ACC112 (cell line): ENCODE data around the gene HMG20B.
A peak's percentile ranks its signal among the peaks of the same experiment; 100 is the strongest.
"Not testable (repeated sequence)": the region's sequence is repeated elsewhere in the genome, so short reads cannot be mapped to it uniquely, and the experiment has no call there.

Experiments used
- H2AFZ ChIP-seq: fragments of 200-600 bp; sonication (generic); one replicate; pipeline ENCODE4 v1.6.0; 2017; ENCODE audit warnings: antibody characterized with exemption, low read length; ENCODE audit not compliant: unreplicated experiment
- H3K27ac ChIP-seq: fragments of 200-600 bp; sonication (generic); 2 replicates; pipeline ENCODE4 v1.5.1; 2014; ENCODE audit warnings: low read depth, mild to moderate bottlenecking, antibody characterized with exemption, low read length, moderate library complexity
- H3K27me3 ChIP-seq: fragments of 200-600 bp; sonication (generic); 2 replicates; pipeline ENCODE4 v1.6.1; 2014; ENCODE audit warnings: mild to moderate bottlenecking, antibody characterized with exemption, low read length, moderate library complexity, mixed read lengths; ENCODE audit not compliant: insufficient read depth
- H3K36me3 ChIP-seq: fragments of 200-600 bp; sonication (generic); 2 replicates; pipeline ENCODE4 v1.6.1; 2016; ENCODE audit warnings: mild to moderate bottlenecking, antibody characterized with exemption, low read length, moderate library complexity, mixed read lengths; ENCODE audit not compliant: insufficient read depth
- H3K4me1 ChIP-seq: fragments of 200-600 bp; sonication (generic); one replicate; pipeline ENCODE4 v1.6.1; 2016; ENCODE audit warnings: low read length, mixed read lengths; ENCODE audit not compliant: insufficient read depth, unreplicated experiment, control insufficient read depth
- H3K4me3 ChIP-seq: fragments of 200-600 bp; sonication (generic); 2 replicates; pipeline ENCODE4 v1.5.1; 2014; ENCODE audit warnings: mild to moderate bottlenecking, low read depth, low read length
- H3K79me2 ChIP-seq: fragments of 200-600 bp; sonication (generic); one replicate; pipeline ENCODE4 v1.6.0; 2016; ENCODE audit warnings: low read length; ENCODE audit not compliant: control insufficient read depth, unreplicated experiment, insufficient read depth

Gene HMG20B

GRCh38 chr19:3572855-3573161 is at the start of gene HMG20B:
HMG20B (plus strand) TSS chr19:3572944; CDS start chr19:3573310, 366 bp downstream.
- Histone ChIP-seq H3K27ac (peak within 1 kb of the TSS; percentile 39; the same call in 1 of the 2 replicates), H3K27me3 (no peaks in the 10 kb centered on the region), H3K36me3 (no peaks in the 10 kb centered on the region; the same call in 1 of the 2 replicates), H3K4me1 (no peaks in the 10 kb centered on the region), H2AFZ (peak within 1 kb of the TSS; percentile 85), H3K4me3 (peak within 1 kb of the TSS; percentile 93), H3K79me2 (no peaks in the 10 kb centered on the region)

- H3K27me3 ChIP-seq = no peaks in the 10 kb centered on the region
- H3K27ac ChIP-seq = no peak overlapping the region
- no peaks in the 10 kb centered on the region for H3K36me3 ChIP-seq
These were observed 49.2 kb upstream of the HMG20B start for GRCh38 chr19:3523361-3524077.

GRCh38 chr19:3524078-3524842 is 48.5 kb upstream of the HMG20B start:
- H3K79me2 ChIP-seq = peaks cover 11% of the 10 kb centered on the region
- H3K27ac ChIP-seq = no peak overlapping the region
- no peaks in the 10 kb centered on the region for H3K4me1 ChIP-seq
- H2AFZ ChIP-seq = no peak overlapping the region
- H3K27me3 ChIP-seq = no peaks in the 10 kb centered on the region
- no peak overlapping the region for H3K4me3 ChIP-seq
- no peaks in the 10 kb centered on the region for H3K36me3 ChIP-seq

More at GRCh38 chr19:3523361-3524077, 49.2 kb upstream of the HMG20B start:
- Histone ChIP-seq H3K79me2 (peaks cover 15% of the 10 kb centered on the region), H2AFZ (no peak overlapping the region), H3K4me3 (no peak overlapping the region), H3K4me1 (no peaks in the 10 kb centered on the region)

GRCh38 chr19:3524904-3525451 is 47.8 kb upstream of the HMG20B start:
- no peak overlapping the region for H3K4me3 ChIP-seq
- H3K79me2 ChIP-seq = peaks cover 7% of the 10 kb centered on the region
- no peak overlapping the region for H3K27ac ChIP-seq
- no peak overlapping the region for H2AFZ ChIP-seq
- H3K36me3 ChIP-seq = no peaks in the 10 kb centered on the region
- H3K27me3 ChIP-seq = no peaks in the 10 kb centered on the region
- no peaks in the 10 kb centered on the region for H3K4me1 ChIP-seq

GRCh38 chr19:3526507-3527237 is 46.1 kb upstream of the HMG20B start:
- Histone ChIP-seq H2AFZ (no peak overlapping the region), H3K4me1 (no peaks in the 10 kb centered on the region), H3K4me3 (no peak overlapping the region), H3K27ac (no peak overlapping the region), H3K27me3 (no peaks in the 10 kb centered on the region), H3K36me3 (no peaks in the 10 kb centered on the region), H3K79me2 (no peaks in the 10 kb centered on the region)

- Histone ChIP-seq H3K27ac (no peak overlapping the region), H3K79me2 (no peaks in the 10 kb centered on the region), H2AFZ (no peak overlapping the region), H3K4me3 (no peak overlapping the region), H3K36me3 (no peaks in the 10 kb centered on the region), H3K4me1 (no peaks in the 10 kb centered on the region), H3K27me3 (no peaks in the 10 kb centered on the region)
These were observed 45.4 kb upstream of the HMG20B start for GRCh38 chr19:3527238-3527910.

GRCh38 chr19:3528080-3528479 is 44.7 kb upstream of the HMG20B start:
- H3K79me2 ChIP-seq = no peaks in the 10 kb centered on the region
- no peak overlapping the region for H3K27ac ChIP-seq
- no peak overlapping the region for H3K4me3 ChIP-seq
- H3K27me3 ChIP-seq = no peaks in the 10 kb centered on the region
- no peaks in the 10 kb centered on the region for H3K4me1 ChIP-seq
- no peak overlapping the region for H2AFZ ChIP-seq
- no peaks in the 10 kb centered on the region for H3K36me3 ChIP-seq

GRCh38 chr19:3528539-3529211 is 44.1 kb upstream of the HMG20B start:
- no peak overlapping the region for H3K4me3 ChIP-seq
- no peaks in the 10 kb centered on the region for H3K36me3 ChIP-seq
- H3K27ac ChIP-seq = no peak overlapping the region
- no peaks in the 10 kb centered on the region for H3K4me1 ChIP-seq
- H3K79me2 ChIP-seq = no peaks in the 10 kb centered on the region
- H3K27me3 ChIP-seq = no peaks in the 10 kb centered on the region
- H2AFZ ChIP-seq = no peak overlapping the region

GRCh38 chr19:3529299-3529698 is 43.4 kb upstream of the HMG20B start:
- not testable (repeated sequence) for H3K4me3 ChIP-seq, H3K27ac ChIP-seq, H2AFZ ChIP-seq, H3K27me3 ChIP-seq, H3K36me3 ChIP-seq, H3K4me1 ChIP-seq, H3K79me2 ChIP-seq

GRCh38 chr19:3530389-3530788 is 42.4 kb upstream of the HMG20B start:
- Histone ChIP-seq H3K4me1 (no peaks in the 10 kb centered on the region), H3K27ac (no peak overlapping the region), H3K4me3 (no peak overlapping the region), H3K36me3 (no peaks in the 10 kb centered on the region), H3K27me3 (no peaks in the 10 kb centered on the region), H3K79me2 (no peaks in the 10 kb centered on the region), H2AFZ (no peak overlapping the region)
